Measurements from ENCODE around the gene PCNA.

- TF ChIP-seq POLR2A (IDR thresholded peaks at IDR 0.05; ENCODE audit: low read depth, low read length) (no peak), CEBPB (IDR thresholded peaks at IDR 0.05; ENCODE audit: low read depth, low read length) (no peak), FOS (IDR thresholded peaks at IDR 0.05; ENCODE audit: low read depth, low read length) (0 out of 2 replicates have a peak, but pooled peaks have one; percentile 13), CTCF (conservative IDR thresholded peaks at IDR 0.05; ENCODE audit: low read depth, low read length) (no peak)
Measured at GRCh38 chr20:5168651-5169396, 49.1 kb upstream of the PCNA start.
